Measurements from ENCODE around the gene CALR. TPM values are rescaled to one million over a fixed set of nuclear protein-coding genes. Genes with fewer than 3 reads are reported as not detected.

CALR gene
- total RNA-seq, 1 donor from 2014 or later: 365 TPM

DNA sequence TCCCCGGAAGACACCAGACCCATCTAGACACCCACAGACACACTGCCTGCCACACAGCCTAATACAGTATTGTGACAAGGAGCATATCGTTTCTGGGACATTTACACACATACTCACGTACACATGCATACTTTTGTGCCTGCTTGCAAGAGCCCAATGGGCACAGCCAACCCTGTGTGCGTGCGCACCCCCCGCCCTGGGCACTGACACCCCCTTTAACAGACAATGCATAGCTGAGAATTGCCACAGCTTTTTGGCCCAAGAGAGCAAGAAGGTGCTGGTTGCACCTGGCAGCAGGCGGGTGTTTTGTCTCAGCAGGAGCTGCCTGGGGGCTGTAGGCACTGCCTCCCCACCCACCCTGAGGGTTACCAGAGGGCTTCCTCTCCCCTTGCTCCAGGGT is 55.2 kb downstream of the CALR start:
- peaks cover 2% of the 10 kb centered on the region for H3K36me3 ChIP-seq
- no peak overlapping the region for H3K27ac ChIP-seq (replicated peaks)
- no peaks in the 10 kb centered on the region for H3K9me3 ChIP-seq (replicated peaks)
- no peak overlapping the region for H3K4me3 ChIP-seq
- intact Hi-C loops (cut with micrococcal nuclease): loop anchor here (10.0 kb wide), 1 partner anchor 71 kb away; no protein-coding TSS in a partner anchor
- no peak for DNase-seq
- TF ChIP-seq, protein P1, sequence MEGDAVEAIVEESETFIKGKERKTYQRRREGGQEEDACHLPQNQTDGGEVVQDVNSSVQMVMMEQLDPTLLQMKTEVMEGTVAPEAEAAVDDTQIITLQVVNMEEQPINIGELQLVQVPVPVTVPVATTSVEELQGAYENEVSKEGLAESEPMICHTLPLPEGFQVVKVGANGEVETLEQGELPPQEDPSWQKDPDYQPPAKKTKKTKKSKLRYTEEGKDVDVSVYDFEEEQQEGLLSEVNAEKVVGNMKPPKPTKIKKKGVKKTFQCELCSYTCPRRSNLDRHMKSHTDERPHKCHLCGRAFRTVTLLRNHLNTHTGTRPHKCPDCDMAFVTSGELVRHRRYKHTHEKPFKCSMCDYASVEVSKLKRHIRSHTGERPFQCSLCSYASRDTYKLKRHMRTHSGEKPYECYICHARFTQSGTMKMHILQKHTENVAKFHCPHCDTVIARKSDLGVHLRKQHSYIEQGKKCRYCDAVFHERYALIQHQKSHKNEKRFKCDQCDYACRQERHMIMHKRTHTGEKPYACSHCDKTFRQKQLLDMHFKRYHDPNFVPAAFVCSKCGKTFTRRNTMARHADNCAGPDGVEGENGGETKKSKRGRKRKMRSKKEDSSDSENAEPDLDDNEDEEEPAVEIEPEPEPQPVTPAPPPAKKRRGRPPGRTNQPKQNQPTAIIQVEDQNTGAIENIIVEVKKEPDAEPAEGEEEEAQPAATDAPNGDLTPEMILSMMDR (IDR thresholded peaks at IDR 0.05; ENCODE audit: borderline replicate concordance): no peak
- peaks cover 28% of the 10 kb centered on the region for H3K4me1 ChIP-seq
- no peaks in the 10 kb centered on the region for H3K27me3 ChIP-seq (ENCODE audit: low read depth)

Small RNAs within 50 kb of the gene (microRNA-seq; reads per million reads assigned to microRNA genes)
- not detected for gene MIR5695
- gene MIR6515: 0.94 reads per million

Other genes with a start within 250 kb of the CALR start
- 1.8 TPM for gene FBXW9, start 242.0 kb upstream of the CALR start, total RNA-seq
- gene TNPO2, start 214.7 kb upstream of the CALR start, total RNA-seq: 33.1 TPM
- gene TRIR, start 203.9 kb upstream of the CALR start, total RNA-seq: 122 TPM
- gene GET3, start 201.1 kb upstream of the CALR start, total RNA-seq: 65.1 TPM
- gene BEST2, start 186.8 kb upstream of the CALR start, total RNA-seq: not detected
- gene HOOK2, start 163.1 kb upstream of the CALR start, total RNA-seq: 66.3 TPM
- 26.7 TPM for gene JUNB, start 147.1 kb upstream of the CALR start, total RNA-seq
- 700 TPM for gene PRDX2, start 136.8 kb upstream of the CALR start, total RNA-seq
- gene THSD8, start 136.5 kb upstream of the CALR start, total RNA-seq: 2.7 TPM
- 2.5 TPM for gene RNASEH2A, start 132.0 kb upstream of the CALR start, total RNA-seq
- gene RTBDN, start 104.0 kb upstream of the CALR start, total RNA-seq: not detected
- gene MAST1, start 100.1 kb upstream of the CALR start, total RNA-seq: not detected
- 19.7 TPM for gene DNASE2, start 57.2 kb upstream of the CALR start, total RNA-seq
- not detected for gene KLF1, start 51.4 kb upstream of the CALR start, total RNA-seq
- 41.8 TPM for gene GCDH, start 47.4 kb upstream of the CALR start, total RNA-seq
- gene SYCE2, start 19.3 kb upstream of the CALR start, total RNA-seq: not detected
- 37.8 TPM for gene FARSA, start 4.9 kb upstream of the CALR start, total RNA-seq
- gene RAD23A, start 7.3 kb downstream of the CALR start, total RNA-seq: 150 TPM
- 31.4 TPM for gene GADD45GIP1, start 18.6 kb downstream of the CALR start, total RNA-seq
- gene DAND5, start 31.0 kb downstream of the CALR start, total RNA-seq: 12.7 TPM
- gene NFIX, start 56.9 kb downstream of the CALR start, total RNA-seq: 118 TPM
- gene LYL1, start 164.2 kb downstream of the CALR start, total RNA-seq: 6.3 TPM
- 19.6 TPM for gene TRMT1, start 178.1 kb downstream of the CALR start, total RNA-seq
- 35.4 TPM for gene NACC1, start 179.7 kb downstream of the CALR start, total RNA-seq
- gene STX10, start 211.8 kb downstream of the CALR start, total RNA-seq: 39.2 TPM
- 17.3 TPM for gene IER2, start 211.8 kb downstream of the CALR start, total RNA-seq

Data from left ventricle myocardium inferior (tissue), 1 donor.